Suprapubic skin (tissue), 3 donors: ENCODE measurements around the gene MRPS18A.

Source experiments
- POLR2A ChIP-seq, 2 donors: fragments of 450-650 bp; IDR thresholded peaks; one replicate each; pipeline ENCODE4 v1.6.1; 2017; ENCODE audit warnings: antibody characterized with exemption in 2 of 2, mild to moderate bottlenecking in 2 of 2, moderate library complexity in 2 of 2
- TF ChIP-seq, protein P1 (sequence below), 2 donors: fragments of 200-600 bp in 1 of 2; fragments of 450-650 bp in 1 of 2; sonication (generic) in 1 of 2; IDR thresholded peaks; one replicate each; pipeline ENCODE4 v1.5.1; 2016 to 2019; ENCODE audit warnings: antibody characterized with exemption in 2 of 2, mild to moderate bottlenecking in 1 of 2, moderate library complexity in 1 of 2

DNA sequence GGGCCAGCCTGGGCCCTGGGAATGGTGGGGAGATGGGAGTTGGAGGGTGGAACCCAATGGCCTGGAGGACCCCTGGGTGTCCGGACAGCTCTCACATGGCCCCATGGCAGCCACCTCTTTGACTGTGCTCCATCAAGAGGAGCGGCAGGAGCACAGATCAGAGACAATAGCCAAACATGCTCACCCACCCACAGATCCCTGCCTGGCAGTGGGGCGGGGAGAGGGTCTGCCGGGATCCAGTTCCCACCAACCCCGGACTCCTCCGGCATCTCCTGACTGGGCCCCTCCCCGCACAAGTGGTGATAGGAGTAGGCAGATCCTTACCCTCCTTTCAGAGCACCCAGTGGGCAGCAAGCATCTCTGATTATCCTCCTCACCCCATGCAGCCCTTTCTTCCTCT lies 31.9 kb upstream of the MRPS18A start:
- TF ChIP-seq, protein P1, sequence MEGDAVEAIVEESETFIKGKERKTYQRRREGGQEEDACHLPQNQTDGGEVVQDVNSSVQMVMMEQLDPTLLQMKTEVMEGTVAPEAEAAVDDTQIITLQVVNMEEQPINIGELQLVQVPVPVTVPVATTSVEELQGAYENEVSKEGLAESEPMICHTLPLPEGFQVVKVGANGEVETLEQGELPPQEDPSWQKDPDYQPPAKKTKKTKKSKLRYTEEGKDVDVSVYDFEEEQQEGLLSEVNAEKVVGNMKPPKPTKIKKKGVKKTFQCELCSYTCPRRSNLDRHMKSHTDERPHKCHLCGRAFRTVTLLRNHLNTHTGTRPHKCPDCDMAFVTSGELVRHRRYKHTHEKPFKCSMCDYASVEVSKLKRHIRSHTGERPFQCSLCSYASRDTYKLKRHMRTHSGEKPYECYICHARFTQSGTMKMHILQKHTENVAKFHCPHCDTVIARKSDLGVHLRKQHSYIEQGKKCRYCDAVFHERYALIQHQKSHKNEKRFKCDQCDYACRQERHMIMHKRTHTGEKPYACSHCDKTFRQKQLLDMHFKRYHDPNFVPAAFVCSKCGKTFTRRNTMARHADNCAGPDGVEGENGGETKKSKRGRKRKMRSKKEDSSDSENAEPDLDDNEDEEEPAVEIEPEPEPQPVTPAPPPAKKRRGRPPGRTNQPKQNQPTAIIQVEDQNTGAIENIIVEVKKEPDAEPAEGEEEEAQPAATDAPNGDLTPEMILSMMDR (IDR thresholded peaks at IDR 0.05): no peak
- no peak for TF ChIP-seq POLR2A (IDR thresholded peaks at IDR 0.05)
